Endothelial cell (in vitro differentiated cells): Measurements from ENCODE around the gene UCK2. TPM values are rescaled to one million over a fixed set of nuclear protein-coding genes. Genes with fewer than 3 reads are reported as not detected.

Source experiments
- DNase-seq: peaks from one replicate; pipeline ENCODE4 v3.0.0; 2021; ENCODE audit warnings: low spot score
- H3K27ac Mint-ChIP-seq: one replicate; pipeline ENCODE4 v1.8.0; 2021; ENCODE audit warnings: mixed read lengths, inconsistent platforms; ENCODE audit not compliant: unreplicated experiment
- H3K27me3 Mint-ChIP-seq: one replicate; pipeline ENCODE4 v1.8.0; 2021; ENCODE audit warnings: mild to moderate bottlenecking, moderate library complexity, mixed read lengths, inconsistent platforms; ENCODE audit not compliant: unreplicated experiment
- H3K36me3 Mint-ChIP-seq: one replicate; pipeline ENCODE4 v1.8.0; 2021; ENCODE audit warnings: mild to moderate bottlenecking, low read depth, mixed read lengths, inconsistent platforms; ENCODE audit not compliant: unreplicated experiment
- H3K4me1 Mint-ChIP-seq: one replicate; pipeline ENCODE4 v1.8.0; 2021; ENCODE audit warnings: mild to moderate bottlenecking, mixed read lengths, inconsistent platforms; ENCODE audit not compliant: unreplicated experiment
- H3K4me3 Mint-ChIP-seq: one replicate; pipeline ENCODE4 v1.8.0; 2021; ENCODE audit warnings: mild to moderate bottlenecking, mixed read lengths, inconsistent platforms; ENCODE audit not compliant: unreplicated experiment
- H3K9me3 Mint-ChIP-seq: one replicate; pipeline ENCODE4 v1.8.0; 2021; ENCODE audit warnings: mixed read lengths, inconsistent platforms; ENCODE audit not compliant: unreplicated experiment
- total RNA-seq: library from RNA; stranded (reverse); fragmentation: NEBNext Ultra II Directional; extraction: Animal tissue kit (Norgen Biotek cat#: 25700); gene quantifications from one replicate; pipeline ENCODE4 v1.2.1, GENCODE V29; 2021; ENCODE audit not compliant: unreplicated experiment
- TF ChIP-seq, protein P1 (sequence below): fragments of 200-600 bp; sonication (generic); IDR thresholded peaks from one replicate; pipeline ENCODE4 v1.5.0; 2021; ENCODE audit warnings: antibody characterized with exemption; ENCODE audit not compliant: unreplicated experiment

Gene UCK2
- total RNA-seq, 1 donor from 2014 or later, result 52.9 TPM

DNA sequence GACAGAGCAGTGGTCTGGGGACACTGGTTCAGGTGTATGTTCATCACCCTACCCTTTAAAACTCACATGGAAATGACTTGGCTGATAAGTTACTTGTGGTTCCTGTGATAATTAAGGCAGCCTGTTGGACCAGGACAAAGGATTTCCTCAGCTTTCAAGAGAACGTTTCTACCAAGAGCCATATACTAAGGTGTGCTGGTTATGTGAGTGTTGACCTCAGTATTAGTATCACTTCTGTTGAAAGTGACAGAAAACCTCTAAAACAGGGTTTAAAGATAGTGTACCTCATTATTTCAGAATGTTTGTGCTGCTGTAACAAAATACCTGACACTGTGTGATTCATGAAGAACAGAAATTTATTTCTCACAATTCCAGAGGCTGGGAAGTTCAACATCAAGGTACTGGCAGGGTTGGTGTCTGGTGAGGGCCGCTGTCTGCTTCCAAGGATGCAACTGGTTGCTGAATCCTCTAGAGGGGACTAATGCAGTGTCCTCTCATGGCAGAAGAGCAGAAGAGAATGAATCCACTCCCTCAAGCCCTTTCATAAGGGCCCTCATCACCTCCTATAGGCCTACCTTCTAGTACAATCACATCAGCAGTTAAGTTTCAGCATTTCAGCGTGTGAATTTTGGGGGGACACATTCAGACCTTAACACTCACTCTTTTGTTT lies 54.9 kb downstream of the UCK2 start:
- peak overlapping the region; percentile 13 for H3K27ac Mint-ChIP-seq

GRCh38 chr1:165883056-165883455 lies 55.6 kb downstream of the UCK2 start:
- DNase-seq, result no peak
- peaks cover 1% of the 10 kb centered on the region for H3K27me3 Mint-ChIP-seq
- no peaks in the 10 kb centered on the region for H3K9me3 Mint-ChIP-seq
- peaks cover 39% of the 10 kb centered on the region for H3K4me1 Mint-ChIP-seq
- H3K27ac Mint-ChIP-seq, result no peak overlapping the region
- H3K36me3 Mint-ChIP-seq, result peaks cover 5% of the 10 kb centered on the region
- H3K4me3 Mint-ChIP-seq, result no peak overlapping the region
- TF ChIP-seq, protein P1, sequence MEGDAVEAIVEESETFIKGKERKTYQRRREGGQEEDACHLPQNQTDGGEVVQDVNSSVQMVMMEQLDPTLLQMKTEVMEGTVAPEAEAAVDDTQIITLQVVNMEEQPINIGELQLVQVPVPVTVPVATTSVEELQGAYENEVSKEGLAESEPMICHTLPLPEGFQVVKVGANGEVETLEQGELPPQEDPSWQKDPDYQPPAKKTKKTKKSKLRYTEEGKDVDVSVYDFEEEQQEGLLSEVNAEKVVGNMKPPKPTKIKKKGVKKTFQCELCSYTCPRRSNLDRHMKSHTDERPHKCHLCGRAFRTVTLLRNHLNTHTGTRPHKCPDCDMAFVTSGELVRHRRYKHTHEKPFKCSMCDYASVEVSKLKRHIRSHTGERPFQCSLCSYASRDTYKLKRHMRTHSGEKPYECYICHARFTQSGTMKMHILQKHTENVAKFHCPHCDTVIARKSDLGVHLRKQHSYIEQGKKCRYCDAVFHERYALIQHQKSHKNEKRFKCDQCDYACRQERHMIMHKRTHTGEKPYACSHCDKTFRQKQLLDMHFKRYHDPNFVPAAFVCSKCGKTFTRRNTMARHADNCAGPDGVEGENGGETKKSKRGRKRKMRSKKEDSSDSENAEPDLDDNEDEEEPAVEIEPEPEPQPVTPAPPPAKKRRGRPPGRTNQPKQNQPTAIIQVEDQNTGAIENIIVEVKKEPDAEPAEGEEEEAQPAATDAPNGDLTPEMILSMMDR, result no peak

More for the DNA sequence above, 54.9 kb downstream of the UCK2 start:
- TF ChIP-seq, protein P1, result no peak
- H3K4me3 Mint-ChIP-seq, result no peak overlapping the region
- H3K9me3 Mint-ChIP-seq, result no peaks in the 10 kb centered on the region
- no peak for DNase-seq
- peaks cover 39% of the 10 kb centered on the region for H3K4me1 Mint-ChIP-seq
- H3K27me3 Mint-ChIP-seq, result peaks cover 1% of the 10 kb centered on the region
- H3K36me3 Mint-ChIP-seq, result peaks cover 13% of the 10 kb centered on the region

DNA sequence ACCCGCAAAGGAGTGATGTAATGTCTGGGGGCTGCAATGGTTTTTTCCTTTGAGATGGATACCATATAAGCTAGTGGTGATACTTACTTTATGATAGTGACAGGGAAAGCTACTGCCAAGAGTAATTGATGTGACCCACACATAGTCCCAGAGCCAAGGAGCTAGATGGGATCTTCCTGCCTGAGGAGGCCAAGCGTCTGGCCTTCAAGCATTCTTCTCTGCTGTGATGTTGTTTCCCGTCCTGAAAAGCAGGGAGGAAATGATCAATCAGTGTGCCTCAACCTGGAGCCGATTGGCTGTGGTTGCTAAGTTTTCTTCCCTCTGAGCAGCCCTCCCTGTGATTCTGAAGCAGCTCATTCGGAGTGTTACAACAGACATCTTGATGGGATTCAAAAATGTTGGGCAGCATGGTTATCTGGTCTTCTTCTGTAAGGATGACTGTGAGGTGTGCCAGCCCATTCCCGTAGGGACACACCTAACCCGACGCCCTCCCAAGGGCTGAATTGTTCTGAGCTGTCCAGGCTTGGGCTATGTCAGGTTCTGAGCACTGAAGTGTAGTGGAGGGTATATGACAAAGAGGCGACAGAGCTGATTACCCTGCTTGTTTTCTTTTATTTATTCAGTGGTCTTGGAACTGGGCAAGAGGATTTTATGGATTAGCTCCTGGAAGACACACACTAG lies 56.7 kb downstream of the UCK2 start:
- DNase-seq, result no peak
- Mint-ChIP-seq H3K36me3 (peaks cover 4% of the 10 kb centered on the region), H3K9me3 (no peaks in the 10 kb centered on the region), H3K27ac (peak overlapping the region; percentile 94), H3K27me3 (peaks cover 1% of the 10 kb centered on the region), H3K4me3 (peak overlapping the region; percentile 35), H3K4me1 (peaks cover 39% of the 10 kb centered on the region)
- TF ChIP-seq, protein P1, result no peak

DNA sequence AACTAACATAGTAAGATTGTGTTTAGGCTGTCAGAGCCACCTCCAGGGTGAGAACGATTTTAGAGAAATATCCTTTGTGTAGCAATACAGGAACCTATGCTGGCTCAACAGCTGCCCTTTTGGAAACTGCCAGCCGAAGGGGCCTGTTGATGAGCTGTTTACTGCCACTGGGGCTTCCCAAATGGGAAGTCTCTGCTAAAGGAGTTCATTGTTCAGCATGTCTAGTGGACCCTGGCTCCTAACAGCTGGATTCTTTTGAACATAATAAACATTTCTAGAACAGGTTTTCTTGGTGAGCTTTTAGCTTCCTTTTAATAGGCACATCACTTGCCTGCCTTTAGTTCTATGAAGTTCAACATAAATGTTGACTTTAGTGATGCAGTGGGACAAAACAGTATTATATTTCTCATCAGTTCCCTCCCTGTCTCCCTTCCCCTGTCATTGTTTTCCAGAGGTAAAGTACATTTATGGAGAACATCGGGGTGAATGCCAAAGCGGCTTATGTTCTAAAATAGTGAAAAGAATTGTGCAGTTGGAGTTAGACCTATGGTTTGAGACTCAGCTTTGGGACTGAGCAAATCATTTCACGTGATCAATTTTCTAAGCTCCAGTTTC lies 57.4 kb downstream of the UCK2 start:
- no peaks in the 10 kb centered on the region for H3K9me3 Mint-ChIP-seq
- H3K36me3 Mint-ChIP-seq, result peaks cover 5% of the 10 kb centered on the region
- peaks cover 39% of the 10 kb centered on the region for H3K4me1 Mint-ChIP-seq
- H3K27ac Mint-ChIP-seq, result peak overlapping the region; percentile 94
- H3K27me3 Mint-ChIP-seq, result peaks cover 1% of the 10 kb centered on the region
- TF ChIP-seq, protein P1, result no peak
- no peak for DNase-seq
- no peak overlapping the region for H3K4me3 Mint-ChIP-seq

GRCh38 chr1:165885305-165885694 lies 57.9 kb downstream of the UCK2 start:
- Mint-ChIP-seq H3K27me3 (peaks cover 1% of the 10 kb centered on the region), H3K36me3 (peaks cover 10% of the 10 kb centered on the region), H3K4me3 (no peak overlapping the region), H3K9me3 (no peaks in the 10 kb centered on the region), H3K4me1 (peaks cover 39% of the 10 kb centered on the region), H3K27ac (no peak overlapping the region)
- TF ChIP-seq, protein P1, result no peak
- DNase-seq, result no peak
